B cell (primary cell): Measurements from ENCODE around the gene ASB7. TPM values are rescaled to one million over a fixed set of nuclear protein-coding genes. Genes with fewer than 3 reads are reported as not detected.

Experiments
- ATAC-seq: fragments of 200-7000 bp; cut with Tn5 transposase; one replicate; pipeline ENCODE4 v1.10.0; 2021; ENCODE audit warnings: low read depth, mild to moderate bottlenecking, moderate number of reproducible peaks, moderate library complexity
- CTCF ChIA-PET: fragments of 350-600 bp; sonication (Branson Sonifier 250); formaldehyde crosslinking; loops from one replicate; lab custom pipeline; 2021; ENCODE audit warnings: antibody characterized with exemption, inconsistent platforms; lab: Charles Lee
- POLR2A ChIA-PET: fragments of 350-600 bp; sonication (Branson Sonifier 250); formaldehyde crosslinking; loops from one replicate; lab custom pipeline; 2021; ENCODE audit warnings: antibody characterized with exemption; lab: Charles Lee
- DNase-seq: peaks from one replicate; pipeline ENCODE4 v3.0.0; 2013
- H2AFZ ChIP-seq: 2 replicates; pipeline ENCODE4 v1.6.1; 2012; ENCODE audit warnings: mild to moderate bottlenecking, low read depth, low read length; ENCODE audit not compliant: insufficient read depth, poor library complexity, severe bottlenecking
- H3K27ac ChIP-seq, 2 donors: 1 replicate in 1 of 2; 2 replicates in 1 of 2; pipeline ENCODE4 v1.5.1; 2012 to 2013; ENCODE audit warnings: low read length in 2 of 2, mild to moderate bottlenecking in 2 of 2, moderate library complexity in 1 of 2
- H3K27me3 ChIP-seq, 4 experiments: fragments of 200-600 bp in 1 of 4; sonication (generic) in 1 of 4; replicated peaks in 1 of 4; 1 replicate in 2 of 4; 2 replicates in 2 of 4; pipeline versions ENCODE4 v1.6.1 to v1.7.0; 2013 to 2016; ENCODE audit warnings: low read length in 3 of 4, mild to moderate bottlenecking in 2 of 4, mixed read lengths in 1 of 4, moderate library complexity in 1 of 4; ENCODE audit not compliant: insufficient read depth in 4 of 4, control insufficient read depth in 3 of 4; ENCODE audit errors: control extremely low read depth in 1 of 4
- H3K36me3 ChIP-seq, 2 experiments: replicated peaks in 1 of 2; 1 replicate in 1 of 2; 2 replicates in 1 of 2; pipeline versions ENCODE4 v1.6.1 to v1.7.1; 2013; ENCODE audit warnings: low read length in 1 of 2; ENCODE audit not compliant: insufficient read depth in 2 of 2, control insufficient read depth in 1 of 2; ENCODE audit errors: control extremely low read depth in 1 of 2, extremely low read depth in 1 of 2
- H3K4me1 ChIP-seq, 2 donors: fragments of 200-600 bp in 1 of 2; sonication (generic) in 1 of 2; 1 replicate in 1 of 2; 2 replicates in 1 of 2; pipeline versions ENCODE4 v1.5.1 to v1.6.1; 2013 to 2017; ENCODE audit warnings: low read length in 2 of 2; ENCODE audit not compliant: control insufficient read depth in 2 of 2, insufficient read depth in 2 of 2
- H3K4me2 ChIP-seq: replicated peaks from 2 replicates; pipeline ENCODE3; 2012; ENCODE audit warnings: mild to moderate bottlenecking, low read depth, low read length; ENCODE audit not compliant: poor library complexity, severe bottlenecking
- H3K4me3 ChIP-seq, 5 experiments: fragments of 200-600 bp in 1 of 5; sonication (generic) in 1 of 5; 1 replicate in 3 of 5; 2 replicates in 2 of 5; pipeline versions ENCODE4 v1.5.1 to v1.7.0; 2011 to 2016; ENCODE audit warnings: low read length in 4 of 5, mild to moderate bottlenecking in 4 of 5, low read depth in 2 of 5, control low read depth in 1 of 5, moderate library complexity in 1 of 5; ENCODE audit not compliant: insufficient read depth in 1 of 5; ENCODE audit errors: control extremely low read depth in 1 of 5, extremely low read depth in 1 of 5
- H3K79me2 ChIP-seq: fragments of 200-600 bp; sonication (generic); one replicate; pipeline ENCODE4 v1.6.0; 2016; ENCODE audit warnings: low read length; ENCODE audit not compliant: control insufficient read depth, insufficient read depth
- H3K9ac ChIP-seq: fragments of 200-600 bp; sonication (generic); 2 replicates; pipeline ENCODE4 v1.6.1; 2017; ENCODE audit warnings: mild to moderate bottlenecking, low read length, moderate library complexity
- H3K9me3 ChIP-seq, 3 donors: one replicate each; pipeline versions ENCODE4 v1.6.1 to v1.7.1; 2013; ENCODE audit warnings: low read length in 2 of 3; ENCODE audit not compliant: control insufficient read depth in 2 of 3, insufficient read depth in 1 of 3; ENCODE audit errors: control extremely low read depth in 1 of 3
- H4K20me1 ChIP-seq: 2 replicates; pipeline ENCODE4 v1.6.0; 2012; ENCODE audit warnings: mild to moderate bottlenecking, low read length; ENCODE audit not compliant: insufficient read depth, control insufficient read depth, poor library complexity, severe bottlenecking
- H3K27ac Mint-ChIP-seq: one replicate; pipeline ENCODE4 v1.8.0; 2021; ENCODE audit warnings: mixed read lengths
- H3K27me3 Mint-ChIP-seq: one replicate; pipeline ENCODE4 v1.8.0; 2021; ENCODE audit warnings: mixed read lengths
- H3K4me1 Mint-ChIP-seq: one replicate; pipeline ENCODE4 v1.8.0; 2021; ENCODE audit warnings: mixed read lengths
- H3K4me3 Mint-ChIP-seq: one replicate; pipeline ENCODE4 v1.8.0; 2021; ENCODE audit warnings: mixed read lengths
- H3K9me3 Mint-ChIP-seq: one replicate; pipeline ENCODE4 v1.8.0; 2022; ENCODE audit warnings: mixed read lengths; ENCODE audit not compliant: insufficient read depth
- EZH2 ChIP-seq: IDR thresholded peaks from 2 replicates; pipeline ENCODE4 v1.6.1; 2012; ENCODE audit warnings: borderline replicate concordance, low read depth, mild to moderate bottlenecking, moderate library complexity, low read length; ENCODE audit not compliant: insufficient read depth, poor library complexity, severe bottlenecking
- WGBS: methylation state at CpG from one replicate; pipeline ENCODE4 v1.1.5; 2013; ENCODE audit warnings: missing lambda C conversion rate; ENCODE audit not compliant: insufficient coverage; 5-methylcytosine and 5-hydroxymethylcytosine counted together
- intact Hi-C: fragments of 100-400 bp; cut with micrococcal nuclease; formaldehyde crosslinking; loops from one replicate; pipeline ENCODE4 v1.10.0; 2022
- polyA plus RNA-seq: library from polyadenylated mRNA; depleted of rRNA; stranded (reverse); fragments of >200 nt; gene quantifications from 2 replicates; pipeline ENCODE4 v1.2.3, GENCODE V29; 2012
- total RNA-seq, 2 donors: library from RNA; stranded (reverse); fragments of 120-200 nt in 1 of 2; gene quantifications; 1 replicate in 1 of 2; 2 replicates in 1 of 2; pipeline versions ENCODE4 v1.2.3 to v1.2.4, GENCODE V29; 2013 to 2022
- TF ChIP-seq, protein P1 (sequence below): fragments of 200-600 bp; IDR thresholded peaks from one replicate; pipeline ENCODE4 v1.8.0; 2022; ENCODE audit warnings: antibody characterized with exemption, mild to moderate bottlenecking

ASB7 gene
- total and polyA plus RNA-seq, 2 donors (not counting 1 experiment from before 2014, with no cell fraction given): 12.1 to 25.0 TPM

DNA sequence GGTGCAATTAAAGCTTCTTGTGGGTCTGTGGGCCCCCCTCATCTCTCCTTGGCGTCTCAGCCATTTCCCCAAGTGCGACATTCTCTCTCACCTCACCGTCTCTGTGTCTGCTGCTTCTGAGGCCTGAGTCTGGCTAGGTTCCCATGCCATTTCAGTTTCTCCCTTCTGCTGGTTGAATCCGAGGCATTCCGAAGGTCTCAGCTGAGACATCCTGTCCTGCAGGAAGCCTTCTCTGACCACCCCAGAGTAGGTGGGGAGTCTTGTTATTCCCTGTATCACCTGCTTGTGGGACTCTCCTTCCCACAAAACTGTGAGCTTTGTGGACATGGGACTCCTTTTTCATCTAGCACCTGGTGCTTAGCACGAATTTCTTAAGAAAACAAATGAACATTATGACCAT, 78.3 kb downstream of the ASB7 start:
- H3K4me2 ChIP-seq: no peak overlapping the region
- H3K27me3 Mint-ChIP-seq: peaks cover 21% of the 10 kb centered on the region
- H3K9me3 ChIP-seq: peaks cover 0 to 19% (median 0%) of the 10 kb centered on the region in 3 donors
- H3K27ac Mint-ChIP-seq: no peak overlapping the region
- H3K9ac ChIP-seq: no peak overlapping the region
- no peak for DNase-seq
- no peak for ATAC-seq
- no peaks in the 10 kb centered on the region for H3K79me2 ChIP-seq
- WGBS: 87% methylated on average over 2 of the region's 6 CpGs
- TF ChIP-seq EZH2: no peak
- TF ChIP-seq, protein P1, sequence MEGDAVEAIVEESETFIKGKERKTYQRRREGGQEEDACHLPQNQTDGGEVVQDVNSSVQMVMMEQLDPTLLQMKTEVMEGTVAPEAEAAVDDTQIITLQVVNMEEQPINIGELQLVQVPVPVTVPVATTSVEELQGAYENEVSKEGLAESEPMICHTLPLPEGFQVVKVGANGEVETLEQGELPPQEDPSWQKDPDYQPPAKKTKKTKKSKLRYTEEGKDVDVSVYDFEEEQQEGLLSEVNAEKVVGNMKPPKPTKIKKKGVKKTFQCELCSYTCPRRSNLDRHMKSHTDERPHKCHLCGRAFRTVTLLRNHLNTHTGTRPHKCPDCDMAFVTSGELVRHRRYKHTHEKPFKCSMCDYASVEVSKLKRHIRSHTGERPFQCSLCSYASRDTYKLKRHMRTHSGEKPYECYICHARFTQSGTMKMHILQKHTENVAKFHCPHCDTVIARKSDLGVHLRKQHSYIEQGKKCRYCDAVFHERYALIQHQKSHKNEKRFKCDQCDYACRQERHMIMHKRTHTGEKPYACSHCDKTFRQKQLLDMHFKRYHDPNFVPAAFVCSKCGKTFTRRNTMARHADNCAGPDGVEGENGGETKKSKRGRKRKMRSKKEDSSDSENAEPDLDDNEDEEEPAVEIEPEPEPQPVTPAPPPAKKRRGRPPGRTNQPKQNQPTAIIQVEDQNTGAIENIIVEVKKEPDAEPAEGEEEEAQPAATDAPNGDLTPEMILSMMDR: no peak
- peaks cover 6% of the 10 kb centered on the region for H3K9me3 Mint-ChIP-seq
- no peak overlapping the region for H2AFZ ChIP-seq
- no peaks in the 10 kb centered on the region for H3K4me1 Mint-ChIP-seq
- POLR2A ChIA-PET: no interaction called here
- H3K27me3 ChIP-seq: no peaks in the 10 kb centered on the region
- H3K4me3 Mint-ChIP-seq: no peak overlapping the region
- intact Hi-C loops: no loop called here
- no peak overlapping the region for H3K27ac ChIP-seq
- H3K4me1 ChIP-seq: no peaks in the 10 kb centered on the region
- no peaks in the 10 kb centered on the region for H3K36me3 ChIP-seq
- H4K20me1 ChIP-seq: no peaks in the 10 kb centered on the region
- H3K4me3 ChIP-seq: no peak overlapping the region
- CTCF ChIA-PET: no interaction called here

DNA sequence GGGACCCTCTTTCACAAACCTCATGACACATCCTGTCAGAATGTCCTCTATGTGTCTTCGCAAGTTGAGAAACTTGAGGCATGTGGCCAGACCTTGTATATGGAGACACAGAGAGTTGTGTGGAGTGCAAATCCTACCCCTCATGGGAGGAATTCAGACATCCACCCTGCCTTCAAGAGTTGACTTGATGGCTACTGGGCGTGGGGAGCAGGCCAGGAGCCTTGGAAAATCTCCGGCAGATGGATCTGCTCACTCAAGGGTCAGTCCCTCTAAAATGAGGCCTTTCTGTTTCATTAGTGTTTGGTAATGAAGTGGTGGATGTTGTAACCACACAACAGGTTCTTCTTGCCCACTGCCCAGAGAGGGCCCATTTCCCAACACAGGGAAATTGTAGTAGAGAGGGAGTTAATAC, 79.0 kb downstream of the ASB7 start:
- H3K27ac ChIP-seq: no peak overlapping the region
- ATAC-seq: no peak
- TF ChIP-seq, protein P1: no peak
- no peak for TF ChIP-seq EZH2
- no peak overlapping the region for H3K4me3 ChIP-seq
- H3K79me2 ChIP-seq: no peaks in the 10 kb centered on the region
- no peak overlapping the region for H2AFZ ChIP-seq
- 92% methylated on average over 3 of the region's 3 CpGs for WGBS
- H3K27me3 ChIP-seq: no peaks in the 10 kb centered on the region
- POLR2A ChIA-PET: no interaction called here
- intact Hi-C loops: no loop called here
- H3K36me3 ChIP-seq: no peaks in the 10 kb centered on the region
- DNase-seq: no peak
- no peak overlapping the region for H3K9ac ChIP-seq
- H3K4me1 ChIP-seq: no peaks in the 10 kb centered on the region
- Mint-ChIP-seq H3K4me3 (no peak overlapping the region), H3K27me3 (peaks cover 21% of the 10 kb centered on the region), H3K4me1 (no peaks in the 10 kb centered on the region), H3K27ac (no peak overlapping the region), H3K9me3 (peaks cover 6% of the 10 kb centered on the region)
- H3K4me2 ChIP-seq: no peak overlapping the region
- H3K9me3 ChIP-seq: peaks cover 0 to 19% (median 0%) of the 10 kb centered on the region in 3 donors
- no peaks in the 10 kb centered on the region for H4K20me1 ChIP-seq
- CTCF ChIA-PET: no interaction called here
